ENCODE measurements around the gene S100A13.
"Not testable (repeated sequence)": the region's sequence is repeated elsewhere in the genome, so short reads cannot be mapped to it uniquely, and the experiment has no call there.

The S100A13 gene

DNA sequence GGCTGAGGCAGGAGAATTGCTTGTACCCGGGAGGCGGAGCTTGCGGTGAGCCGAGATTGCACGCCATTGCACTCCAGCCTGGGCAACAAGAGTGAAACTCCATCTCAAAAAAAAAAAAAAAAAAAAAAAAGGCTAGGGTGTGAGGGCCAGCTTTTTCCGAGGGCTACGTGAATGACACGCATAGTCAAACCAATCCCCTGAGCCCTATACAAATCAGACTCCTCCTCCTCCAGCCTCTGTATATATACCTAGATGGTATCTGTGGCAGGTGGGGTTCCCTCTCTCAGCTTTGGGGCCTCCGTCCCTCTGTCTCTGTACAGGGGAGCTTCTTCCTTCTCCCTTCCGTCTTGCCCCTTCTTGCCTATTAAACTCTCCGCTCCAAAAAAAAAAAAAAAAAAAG, 21.1 kb downstream of the S100A13 start:
- no peak for DNase-seq (ENCODE audit: low spot score)

DNA sequence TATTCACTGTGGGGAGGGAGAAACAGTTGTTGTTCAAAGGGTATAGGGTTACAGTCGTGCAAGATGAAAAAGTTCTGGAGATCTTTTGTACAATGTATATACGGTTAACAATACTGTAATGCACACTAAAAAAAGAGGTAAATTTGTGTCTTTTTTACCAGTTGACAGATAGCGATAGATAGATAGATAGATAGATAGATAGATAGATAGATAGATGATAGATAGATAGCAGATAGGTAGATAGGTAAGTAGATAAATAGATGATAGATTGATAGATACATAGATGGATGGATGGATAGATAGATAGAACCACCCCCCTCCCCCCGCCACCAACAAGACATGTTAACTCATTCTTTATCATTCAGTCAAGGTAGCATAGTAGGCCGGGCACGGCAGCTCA, 24.6 kb downstream of the S100A13 start:
- DNase-seq (ENCODE audit: low spot score) = no peak

DNA sequence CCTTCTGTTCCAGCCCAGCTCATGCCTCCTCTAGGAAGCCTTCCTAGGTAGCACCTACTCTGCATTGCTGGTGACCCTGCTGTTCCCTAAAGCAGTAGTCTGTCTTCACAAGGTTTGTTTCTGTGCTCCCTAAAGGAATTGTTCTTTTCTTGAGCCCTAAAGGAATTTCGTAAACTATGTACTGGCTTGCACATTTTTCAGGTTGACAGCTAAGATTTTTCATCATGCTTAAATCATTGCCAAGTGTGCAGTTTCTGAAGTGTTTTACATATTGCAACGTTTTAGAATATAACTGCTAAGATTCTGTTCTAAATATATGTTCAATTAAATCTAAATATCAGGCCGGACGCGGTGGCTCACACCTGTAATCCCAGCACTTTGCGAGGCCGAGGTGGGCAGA, 27.5 kb downstream of the S100A13 start:
- DNase-seq (ENCODE audit: low spot score) = no peak

DNA sequence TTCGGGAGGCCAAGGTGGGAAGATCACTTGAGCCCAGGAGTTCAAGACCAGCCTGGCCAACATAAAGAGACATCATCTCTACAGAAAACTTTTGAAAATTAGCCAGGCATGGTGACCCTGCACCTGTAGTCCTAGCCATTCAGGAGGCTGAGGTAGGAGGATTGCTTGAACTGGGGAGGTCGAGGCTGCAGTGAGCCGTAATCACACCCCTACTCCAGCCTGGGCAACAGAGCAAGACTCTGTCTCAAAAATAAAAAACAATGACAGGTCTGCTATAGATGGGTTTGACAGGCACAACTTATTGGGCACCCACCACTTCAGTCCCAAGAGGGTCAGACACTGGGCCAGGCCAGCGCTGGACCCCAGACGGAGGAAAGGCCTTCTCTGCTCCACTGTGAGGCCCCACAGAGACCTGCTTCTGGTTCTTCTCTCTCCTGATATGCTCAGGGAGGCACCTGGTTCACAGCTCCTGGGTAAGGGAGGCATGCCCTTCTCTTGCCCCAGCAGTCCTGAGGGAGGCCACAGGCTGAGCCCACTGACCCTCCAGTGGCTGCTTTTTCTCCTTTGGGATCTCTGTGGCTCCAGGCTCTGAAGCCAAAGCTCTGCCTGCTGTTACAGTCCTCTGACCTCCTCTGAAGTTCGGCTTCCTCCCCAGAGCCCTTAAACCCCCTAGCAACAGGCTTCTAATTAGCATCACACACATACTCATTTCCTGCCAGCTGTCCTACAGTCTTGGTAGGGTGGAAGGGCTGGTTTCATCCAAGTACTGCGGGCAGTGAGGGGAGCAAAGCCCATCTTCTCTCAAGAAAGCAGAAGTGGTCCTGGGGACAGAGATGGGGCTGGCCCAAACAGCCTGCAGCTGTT, 28.8 kb downstream of the S100A13 start:
- peak; percentile 7 for DNase-seq (ENCODE audit: low spot score)

DNA sequence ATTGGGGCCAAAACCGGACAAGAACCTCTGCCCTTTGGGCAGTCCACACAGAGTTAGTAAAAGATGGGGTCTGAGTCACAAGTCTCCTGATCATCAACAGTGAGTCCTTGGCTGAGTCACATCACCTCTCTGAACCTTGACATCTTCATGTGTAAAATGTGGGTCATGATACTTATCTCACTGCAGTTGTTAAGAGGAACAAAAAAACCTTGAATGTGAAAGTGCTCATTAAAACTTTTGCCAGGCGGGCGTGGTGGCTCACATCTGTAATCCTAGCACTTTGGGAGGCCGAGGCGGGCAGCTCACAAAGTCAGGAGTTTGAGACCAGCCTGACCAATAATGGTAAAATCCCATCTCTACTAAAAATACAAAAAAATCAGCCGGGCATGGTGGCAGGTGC, 30.1 kb downstream of the S100A13 start:
- no peak for DNase-seq (ENCODE audit: low spot score)

DNA sequence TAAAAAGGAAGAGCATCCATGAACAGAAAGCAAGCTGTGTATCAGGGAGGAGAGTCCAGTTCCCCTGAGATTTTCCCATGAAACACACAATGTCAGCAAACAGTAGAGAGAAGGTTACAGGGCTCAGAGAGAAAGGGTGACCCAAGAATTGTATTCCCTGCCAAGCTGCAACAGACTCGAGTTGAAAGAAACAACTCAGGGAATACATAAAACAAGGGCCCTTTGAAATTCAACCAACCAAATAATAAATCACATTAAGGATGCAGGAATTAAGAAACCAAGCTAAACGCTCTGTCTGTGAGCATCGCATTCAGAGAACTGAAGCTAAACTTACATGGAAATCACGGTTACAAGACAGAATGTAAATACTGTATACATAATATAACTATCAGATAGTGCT, 34.6 kb downstream of the S100A13 start:
- DNase-seq (ENCODE audit: low spot score) = no peak

DNA sequence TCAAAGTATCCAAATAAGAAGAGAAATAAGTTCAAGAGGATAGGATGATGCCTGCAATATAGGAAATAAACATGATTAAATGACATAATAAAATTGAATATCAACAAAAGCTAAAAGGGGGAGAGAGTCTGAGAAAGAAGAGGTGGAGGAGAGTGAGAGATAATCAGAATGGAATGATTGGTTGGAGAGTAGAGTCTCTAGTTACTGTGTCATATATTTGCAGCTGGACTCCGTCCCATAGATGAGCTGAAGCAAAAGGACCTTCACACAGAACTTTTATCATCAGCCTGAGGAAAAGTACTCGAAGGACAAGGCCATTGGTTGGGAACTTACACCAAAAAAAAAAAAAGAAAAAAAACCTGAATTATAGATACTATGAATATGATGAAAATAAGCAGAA, 38.8 kb downstream of the S100A13 start:
- no peak for DNase-seq (ENCODE audit: low spot score)

DNA sequence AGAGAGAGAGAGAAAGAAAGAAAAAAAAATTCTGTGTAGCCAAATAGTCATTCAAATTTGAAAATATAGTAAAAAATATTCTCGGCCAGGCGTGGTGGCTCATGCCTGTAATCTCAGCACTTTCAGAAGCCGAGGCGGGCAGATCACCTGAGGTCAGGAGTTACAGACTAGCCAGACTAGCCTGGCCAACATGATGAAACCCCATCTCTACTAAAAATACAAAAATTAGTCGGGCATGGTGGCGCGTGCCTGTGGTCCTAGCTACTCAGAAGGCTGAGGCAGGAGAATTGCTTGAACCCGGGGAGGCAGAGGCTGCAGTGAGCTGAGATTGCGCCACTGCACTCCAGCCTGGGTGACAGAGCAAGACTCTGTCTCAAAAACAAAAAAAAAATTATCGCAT, 39.3 kb downstream of the S100A13 start:
- DNase-seq (ENCODE audit: low spot score) = not testable (repeated sequence)

DNA sequence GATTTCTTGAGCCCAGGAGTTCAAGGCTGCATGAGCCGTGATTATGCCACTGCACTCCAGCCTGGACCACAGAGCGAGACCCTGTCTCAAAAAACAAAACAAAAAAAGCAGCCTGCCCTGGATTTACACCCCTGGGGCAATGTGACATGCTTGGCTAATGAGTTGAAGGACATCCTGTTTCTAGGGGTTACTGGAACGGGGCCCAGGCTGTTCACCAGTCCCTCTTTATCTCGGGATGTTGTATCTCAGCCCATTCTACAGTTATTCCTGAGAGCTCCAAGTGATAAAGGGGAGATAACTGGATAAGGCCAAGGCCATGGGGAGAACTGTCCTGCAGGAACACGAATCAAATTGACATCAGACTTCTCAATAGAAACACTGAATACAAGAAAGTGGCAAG, 40.0 kb downstream of the S100A13 start:
- no peak for DNase-seq (ENCODE audit: low spot score)

DNA sequence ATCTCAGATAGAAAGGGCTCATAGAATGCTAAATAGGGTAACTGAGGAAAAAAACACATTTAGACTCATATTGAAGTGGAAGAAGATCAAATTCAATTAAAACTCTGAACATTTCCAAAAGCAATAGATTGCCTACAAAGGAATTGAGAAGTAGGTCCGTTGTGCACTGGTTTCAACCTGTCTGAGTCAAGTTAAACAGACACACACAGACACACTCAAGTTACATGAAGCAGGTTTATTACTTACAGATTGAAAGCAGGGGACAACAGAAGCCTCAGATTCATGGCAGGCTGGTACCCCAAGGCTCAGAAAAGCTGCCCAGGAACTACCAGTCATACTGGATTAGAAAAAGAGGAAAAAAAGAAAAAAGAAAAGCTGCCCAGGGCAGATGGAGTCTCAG, 41.0 kb downstream of the S100A13 start:
- DNase-seq (ENCODE audit: low spot score) = no peak

DNA sequence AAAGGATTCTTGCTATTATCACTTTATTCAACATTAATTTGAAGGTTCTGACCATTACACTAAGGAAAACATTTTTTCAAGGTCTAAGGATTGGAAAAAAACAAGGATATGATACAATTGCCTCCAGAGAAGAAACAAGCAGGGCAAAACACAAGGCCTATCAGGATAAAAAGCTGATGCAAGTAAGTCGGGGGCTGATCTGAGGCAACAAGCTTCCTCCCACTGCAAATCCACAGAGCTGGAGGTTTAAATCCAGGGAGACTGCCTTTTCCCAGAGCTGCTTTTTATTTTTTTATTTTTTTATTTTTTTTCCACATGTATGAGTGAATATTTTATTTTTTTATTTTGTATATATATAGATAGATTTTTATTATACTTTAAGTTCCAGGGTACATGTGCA, 42.3 kb downstream of the S100A13 start:
- no peak for DNase-seq (ENCODE audit: low spot score)

DNA sequence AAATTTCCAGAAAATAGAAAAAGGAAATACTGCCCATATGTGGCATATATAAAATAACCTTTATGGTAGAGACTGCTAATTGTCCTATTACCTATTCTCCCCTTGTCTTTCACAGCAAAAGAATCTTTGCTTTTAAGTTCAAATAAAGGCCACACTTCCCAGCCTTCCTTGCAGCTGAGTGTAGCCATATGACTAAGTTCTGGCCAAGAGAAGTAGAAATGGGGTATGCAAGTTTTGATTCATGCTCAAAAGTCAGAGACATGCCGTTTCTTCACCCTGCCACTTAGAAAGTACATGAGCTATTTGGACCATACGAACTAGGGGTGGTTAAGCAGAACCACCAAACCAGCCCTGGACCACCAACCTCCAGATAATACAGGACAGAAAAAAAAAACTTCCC, 43.3 kb downstream of the S100A13 start:
- no peak for DNase-seq (ENCODE audit: low spot score)

DNA sequence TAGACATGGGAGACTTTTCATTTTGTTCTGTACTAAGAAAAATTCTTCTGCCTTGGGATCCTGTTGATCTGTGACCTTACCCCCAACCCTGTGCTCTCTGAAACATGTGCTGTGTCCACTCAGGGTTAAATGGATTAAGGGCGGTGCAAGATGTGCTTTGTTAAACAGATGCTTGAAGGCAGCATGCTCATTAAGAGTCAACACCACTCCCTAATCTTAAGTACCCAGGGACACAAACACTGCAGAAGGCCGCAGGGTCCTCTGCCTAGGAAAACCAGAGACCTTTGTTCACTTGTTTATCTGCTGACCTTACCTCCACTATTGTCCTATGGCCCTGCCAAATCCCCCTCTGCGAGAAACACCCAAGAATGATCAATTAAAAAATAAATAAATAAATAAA, 43.8 kb downstream of the S100A13 start:
- DNase-seq (ENCODE audit: low spot score) = not testable (repeated sequence)

DNA sequence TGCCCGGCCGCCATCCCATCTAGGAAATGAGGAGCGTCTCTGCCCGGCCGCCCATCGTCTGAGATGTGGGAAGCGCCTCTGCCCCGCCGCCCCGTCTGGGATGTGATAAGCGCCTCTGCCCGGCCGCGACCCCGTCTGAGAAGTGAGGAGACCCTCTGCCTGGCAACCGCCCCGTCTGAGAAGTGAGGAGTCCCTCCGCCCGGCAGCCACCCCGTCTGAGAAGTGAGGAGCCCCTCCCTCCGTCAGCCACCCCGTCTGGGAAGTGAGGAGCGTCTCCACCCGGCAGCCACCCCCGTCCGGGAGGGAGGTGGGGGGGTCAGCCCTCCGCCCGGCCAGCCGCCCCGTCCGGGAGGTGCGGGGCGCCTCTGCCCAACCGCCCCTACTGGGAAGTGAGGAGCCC, 44.5 kb downstream of the S100A13 start:
- not testable (repeated sequence) for DNase-seq (ENCODE audit: low spot score)

DNA sequence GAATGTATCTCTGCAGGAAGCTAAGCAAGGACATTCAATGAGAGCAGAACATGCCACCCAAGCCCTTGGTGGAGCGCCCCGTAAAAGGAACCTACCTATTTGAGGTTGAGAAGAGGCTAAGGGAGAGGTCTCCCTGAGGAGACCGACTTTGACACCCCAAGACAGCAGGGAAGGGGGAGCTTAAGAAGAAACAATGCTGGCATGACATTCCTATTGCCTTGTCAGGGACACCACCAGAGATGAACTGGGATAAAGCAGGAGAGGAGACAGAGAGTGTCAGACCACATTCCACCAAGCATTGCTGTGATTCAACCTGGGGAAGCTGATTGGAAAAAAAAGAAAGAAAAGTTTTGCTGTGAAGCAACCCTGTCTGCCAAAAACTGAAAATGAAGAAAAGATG, 48.4 kb downstream of the S100A13 start:
- no peak for DNase-seq (ENCODE audit: low spot score)

DNA sequence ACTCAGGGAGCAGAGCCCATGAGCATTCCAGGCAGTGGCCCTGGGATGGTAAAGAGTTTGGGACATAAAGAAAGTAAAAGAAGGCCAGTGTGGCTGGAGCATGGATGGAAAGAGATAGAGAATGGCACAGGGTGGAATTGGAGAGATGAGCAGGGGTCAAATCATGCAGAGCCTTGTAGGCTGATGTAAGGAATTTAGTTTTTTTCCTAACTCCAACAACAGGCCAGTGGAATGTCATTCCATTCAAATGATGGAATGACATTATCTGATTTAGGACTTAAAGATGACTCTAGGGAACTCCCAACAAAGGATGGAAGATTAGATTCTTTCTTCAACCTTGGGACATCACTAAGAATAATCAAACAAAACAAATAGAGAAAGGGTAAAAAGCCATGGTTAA, 48.8 kb downstream of the S100A13 start:
- no peak for DNase-seq (ENCODE audit: low spot score)

DNA sequence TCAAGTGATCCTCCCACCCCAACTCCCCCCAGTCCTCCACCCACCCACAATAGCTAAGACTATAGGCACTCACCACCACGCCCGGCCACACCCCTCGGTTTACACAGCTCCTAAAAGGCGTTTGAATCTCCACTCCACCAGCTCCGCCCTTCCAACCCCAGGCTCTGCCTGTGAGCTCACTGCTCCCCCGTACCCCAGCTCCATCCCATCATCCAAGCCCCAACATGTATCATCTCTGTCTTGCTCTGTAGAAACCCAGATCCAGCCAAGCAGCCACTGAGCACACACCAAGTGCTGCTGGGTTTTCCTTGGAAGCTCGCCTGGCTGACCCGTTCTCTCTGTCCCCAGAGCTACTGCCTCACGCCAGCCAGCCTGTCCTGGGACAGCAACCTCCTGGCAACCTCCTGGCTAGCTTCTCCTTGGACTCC, 49.7 kb downstream of the S100A13 start:
- DNase-seq (ENCODE audit: low spot score) = no peak

DNA sequence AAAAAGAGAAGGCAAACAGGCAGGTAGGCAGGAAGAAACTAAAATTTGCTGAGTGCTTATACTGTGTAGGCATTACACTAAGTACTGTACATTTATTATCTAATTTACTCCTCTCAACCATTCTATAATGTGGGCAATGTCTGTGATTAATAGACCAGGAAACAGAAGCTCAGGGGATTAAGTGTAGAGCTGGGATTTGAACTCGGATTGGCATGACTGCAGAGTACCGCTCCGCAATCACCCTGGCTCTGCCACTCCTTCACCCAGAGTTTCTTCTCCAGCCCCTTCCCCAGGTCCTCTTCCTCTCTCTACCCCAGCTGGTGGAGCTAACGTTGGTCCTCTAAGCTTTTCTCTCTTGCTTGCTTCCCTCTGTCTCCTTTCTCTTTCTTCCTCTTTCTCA, 50.2 kb downstream of the S100A13 start:
- DNase-seq (ENCODE audit: low spot score) = no peak

DNA sequence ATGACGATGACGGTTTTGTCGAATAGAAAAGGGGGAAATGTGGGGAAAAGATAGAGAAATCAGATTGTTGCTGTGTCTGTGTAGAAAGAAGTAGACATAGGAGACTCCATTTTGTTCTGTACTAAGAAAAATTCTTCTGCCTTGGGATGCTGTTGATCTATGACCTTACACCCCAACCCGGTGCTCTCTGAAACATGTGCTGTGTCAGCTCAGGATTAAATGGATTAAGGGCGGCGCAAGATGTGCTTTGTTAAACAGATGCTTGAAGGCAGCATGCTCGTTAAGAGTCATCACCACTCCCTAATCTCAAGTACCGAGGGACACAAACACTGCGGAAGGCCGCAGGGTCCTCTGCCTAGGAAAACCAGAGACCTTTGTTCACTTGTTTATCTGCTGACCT, 51.8 kb downstream of the S100A13 start:
- DNase-seq (ENCODE audit: low spot score) = not testable (repeated sequence)

DNA sequence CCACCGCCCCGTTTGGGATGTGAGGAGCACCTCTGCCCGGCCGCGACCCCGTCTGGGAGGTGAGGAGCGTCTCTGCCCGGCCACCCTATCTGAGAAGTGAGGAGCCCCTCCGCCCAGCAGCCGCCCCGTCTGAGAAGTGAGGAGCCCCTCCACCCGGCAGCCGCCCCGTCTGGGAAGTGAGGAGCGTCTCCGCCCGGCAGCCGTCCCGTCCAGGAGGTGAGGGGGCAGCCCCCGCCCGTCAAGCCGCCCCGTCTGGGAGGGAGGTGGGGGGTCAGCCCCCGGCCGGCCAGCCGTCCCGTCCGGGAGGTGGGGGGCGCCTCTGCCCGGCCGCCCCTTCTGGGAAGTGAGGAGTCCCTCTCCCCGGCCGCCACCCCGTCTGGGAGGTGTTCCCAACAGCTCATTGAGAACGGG, 52.2 kb downstream of the S100A13 start:
- not testable (repeated sequence) for DNase-seq (ENCODE audit: low spot score)

DNA sequence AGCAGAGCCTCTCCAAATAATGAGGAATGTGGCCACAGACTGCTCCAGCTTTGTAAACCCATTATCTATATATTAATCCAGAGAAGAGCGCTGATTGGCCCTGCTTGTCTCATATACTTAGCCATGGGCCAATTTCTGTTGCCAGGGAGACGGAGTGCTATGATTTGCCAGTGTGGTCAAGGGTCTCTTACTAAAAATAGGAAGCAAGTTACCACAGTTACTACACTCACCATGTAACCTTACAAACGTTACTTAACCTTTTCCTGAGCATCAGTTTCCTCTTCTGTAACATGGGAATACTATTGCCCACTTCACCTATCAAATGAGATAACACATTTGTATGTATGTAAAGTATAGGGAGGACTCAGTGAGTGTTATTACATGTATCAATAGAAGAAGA, 54.0 kb downstream of the S100A13 start:
- DNase-seq (ENCODE audit: low spot score) = no peak

DNA sequence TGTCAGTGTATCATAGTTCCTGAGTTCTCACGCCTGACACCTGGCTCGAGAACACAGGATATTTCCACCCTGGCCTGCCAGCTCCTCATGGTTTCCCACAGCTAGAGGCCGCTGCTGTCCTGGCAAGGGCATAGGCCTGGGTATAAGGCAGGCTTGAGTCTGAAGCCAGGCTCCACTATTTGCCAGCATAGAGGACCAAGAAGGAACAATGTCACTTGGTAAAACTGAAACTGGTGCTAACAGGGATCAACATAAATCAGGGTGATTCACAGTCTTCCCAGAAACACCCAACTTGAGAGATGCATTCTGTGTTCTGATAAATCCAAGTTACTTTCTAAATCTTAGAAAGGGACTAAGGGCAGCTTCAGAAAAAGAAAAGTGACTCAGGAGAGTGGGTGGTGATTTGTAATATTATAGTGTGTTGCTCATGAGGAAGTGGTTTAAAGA, 54.7 kb downstream of the S100A13 start:
- peak; percentile 40 for DNase-seq (ENCODE audit: low spot score)

DNA sequence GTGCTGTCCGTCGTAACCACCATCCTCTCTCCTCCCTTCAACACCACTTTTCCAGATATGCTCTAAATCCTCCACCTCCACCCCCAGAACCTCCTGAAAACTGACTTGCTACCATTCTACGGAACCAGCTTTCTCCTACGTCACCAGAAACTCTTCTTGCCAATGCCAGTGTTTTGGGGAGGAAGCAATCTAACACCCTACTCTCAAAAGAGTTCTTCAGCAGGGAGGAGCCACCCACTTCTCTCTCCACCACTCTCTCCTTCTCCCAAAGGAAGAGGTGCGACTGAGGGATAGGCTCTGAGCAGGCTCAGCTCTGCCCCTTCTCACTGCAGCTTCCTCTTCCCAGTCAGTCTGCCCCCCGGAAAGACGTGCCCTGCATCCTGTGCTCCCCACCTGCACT, 55.6 kb downstream of the S100A13 start:
- no peak for DNase-seq (ENCODE audit: low spot score)

DNA sequence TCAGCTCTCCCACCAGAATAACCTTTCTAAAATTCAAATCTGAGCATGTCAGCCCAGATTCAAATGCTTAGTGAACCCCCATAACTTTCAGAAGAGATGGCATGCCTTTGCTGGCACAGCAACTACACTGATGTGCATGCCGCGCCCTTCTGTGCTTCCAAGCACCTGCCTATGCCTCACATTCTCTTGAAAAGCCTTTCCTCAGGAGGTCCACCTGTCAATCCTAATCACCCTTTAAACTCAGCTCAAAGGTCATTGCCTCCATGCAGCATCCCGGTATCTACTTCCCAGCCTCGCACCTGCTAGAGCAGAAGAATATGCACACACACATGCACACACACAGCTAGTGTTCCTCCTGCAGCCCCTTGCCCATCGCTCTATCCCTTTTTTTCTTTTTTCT, 56.4 kb downstream of the S100A13 start:
- no peak for DNase-seq (ENCODE audit: low spot score)
